Measurements from ENCODE around the gene SYMPK. TPM values are rescaled to one million over a fixed set of nuclear protein-coding genes. Genes with fewer than 3 reads are reported as not detected.

SYMPK gene
- total and polyA plus RNA-seq, 7 experiments from 2014 or later: 9.9 to 110 (median 84.2) TPM

GRCh38 chr19:45865269-45865948 is 2.5 kb upstream of the SYMPK start:
- Mint-ChIP-seq H3K9me3 (no peaks in the 10 kb centered on the region), H3K36me3 (peaks cover 0 to 1% (median 0%) of the 10 kb centered on the region in 5 donors), H3K4me1 (peaks cover 19 to 31% (median 25%) of the 10 kb centered on the region in 7 donors), H3K27ac (peak overlapping the region in 1 of 9 donors; percentile 21), H3K4me3 (peak overlapping the region in 5 of 10 donors; percentile 29 to 98 (median 39)), H3K27me3 (peaks cover 6 to 42% (median 21%) of the 10 kb centered on the region in 5 donors)
- Histone ChIP-seq H3K36me3 (ENCODE audit: control insufficient read depth in 2 of 3, insufficient read depth in 3 of 3, low read length in 3 of 3) (peaks cover 0 to 4% (median 0%) of the 10 kb centered on the region in 3 experiments), H3K27ac (ENCODE audit: low read depth, low read length) (no peak overlapping the region), H3K4me3 (ENCODE audit: low read length) (no peak overlapping the region), H3K4me1 (ENCODE audit: control insufficient read depth in 2 of 2, insufficient read depth in 2 of 2, low read length in 2 of 2) (peaks cover 12 to 15% of the 10 kb centered on the region in 2 donors), H3K27me3 (ENCODE audit: control insufficient read depth in 2 of 2, insufficient read depth in 2 of 2, low read length in 2 of 2) (peaks cover 0 to 4% of the 10 kb centered on the region in 2 donors), H3K9me3 (ENCODE audit: control insufficient read depth in 2 of 3, low read length in 3 of 3) (no peaks in the 10 kb centered on the region)
- DNase-seq: no peak
- intact Hi-C loops (cut with micrococcal nuclease): loop anchor here in 1 of 2 donors (10.0 kb wide), 1 partner anchor 989 kb away; the partner anchor contains the start of gene AP2S1
- ChIA-PET CTCF (no interaction called here), POLR2A (interaction anchor here (0.6 to 1.5 kb wide), 2 partner anchors 35 to 914 kb away, joined by 3 to 6 read pairs; no protein-coding TSS in a partner anchor)
- ATAC-seq: no peak

GRCh38 chr19:45864629-45865082 is 1.7 kb upstream of the SYMPK start:
- CTCF ChIA-PET: no interaction called here
- no peak overlapping the region for H3K27ac ChIP-seq (ENCODE audit: low read depth, low read length)
- no peak overlapping the region for H3K27ac Mint-ChIP-seq

GRCh38 chr19:45863840-45864628 is 1.1 kb upstream of the SYMPK start, which contains the start of gene FOXA3:
TSS of gene FOXA3 (plus strand) at chr19:45864326. CDS start at chr19:45864457, 131 bp downstream.
- peak within 1 kb of the TSS; percentile 90 to 100 (median 96) for H3K4me3 Mint-ChIP-seq
- peaks cover 19 to 31% (median 26%) of the 10 kb centered on the region in 7 donors for H3K4me1 Mint-ChIP-seq
- no peak within 1 kb of the TSS for H3K27ac ChIP-seq (ENCODE audit: low read depth, low read length)
- H3K27ac Mint-ChIP-seq: peak within 1 kb of the TSS; percentile 84 to 99 (median 95)
- DNase-seq (peak; percentile 26 to 79 (median 43)), ATAC-seq (peak; percentile 23)
- H3K27me3 Mint-ChIP-seq: peaks cover 6 to 42% (median 21%) of the 10 kb centered on the region in 5 donors
- H3K36me3 ChIP-seq (ENCODE audit: control insufficient read depth in 2 of 3, insufficient read depth in 3 of 3, low read length in 3 of 3): peaks cover 0 to 15% (median 3%) of the 10 kb centered on the region in 3 experiments
- H3K4me3 ChIP-seq (ENCODE audit: low read length): peak within 1 kb of the TSS; percentile 95
- POLR2A ChIA-PET: interaction anchor here (0.6 to 1.5 kb wide), 8 partner anchors 22 to 850 kb away, joined by 3 to 6 read pairs (median 5); partner anchors contain the start of genes IRF2BP1 and MYPOP
- H3K27me3 ChIP-seq (ENCODE audit: control insufficient read depth in 2 of 2, insufficient read depth in 2 of 2, low read length in 2 of 2): peaks cover 0 to 4% of the 10 kb centered on the region in 2 donors
- no peaks in the 10 kb centered on the region for H3K9me3 ChIP-seq (ENCODE audit: control insufficient read depth in 2 of 3, low read length in 3 of 3)
- peaks cover 0 to 3% (median 0%) of the 10 kb centered on the region in 11 donors for H3K9me3 Mint-ChIP-seq
- H3K4me1 ChIP-seq (ENCODE audit: control insufficient read depth in 2 of 2, insufficient read depth in 2 of 2, low read length in 2 of 2): peaks cover 12 to 15% of the 10 kb centered on the region in 2 donors
- CTCF ChIA-PET: interaction anchor here (0.6 to 2.2 kb wide), 8 partner anchors 18 to 95 kb away, joined by 3 to 8 read pairs (median 5); partner anchors contain the start of genes MYPOP and SIX5
- H3K36me3 Mint-ChIP-seq: peaks cover 0 to 4% (median 0%) of the 10 kb centered on the region in 5 donors
- intact Hi-C loops (cut with micrococcal nuclease): loop anchor here (1.0 to 10.0 kb wide), 20 partner anchors 22 to 1378 kb away; partner anchors contain the start of genes CCDC61 (in 2 of the 2), DMWD (in 2 of the 2), FBXO46 (in 2 of the 2) and IRF2BP1 (in 2 of the 2)

More at GRCh38 chr19:45864629-45865082, 1.7 kb upstream of the SYMPK start:
- Histone ChIP-seq H3K4me3 (ENCODE audit: low read length) (no peak overlapping the region), H3K36me3 (ENCODE audit: control insufficient read depth in 2 of 3, insufficient read depth in 3 of 3, low read length in 3 of 3) (peaks cover 0 to 10% (median under 1%) of the 10 kb centered on the region in 3 experiments), H3K4me1 (ENCODE audit: control insufficient read depth in 2 of 2, insufficient read depth in 2 of 2, low read length in 2 of 2) (peaks cover 12 to 15% of the 10 kb centered on the region in 2 donors), H3K27me3 (ENCODE audit: control insufficient read depth in 2 of 2, insufficient read depth in 2 of 2, low read length in 2 of 2) (peaks cover 0 to 4% of the 10 kb centered on the region in 2 donors), H3K9me3 (ENCODE audit: control insufficient read depth in 2 of 3, low read length in 3 of 3) (no peaks in the 10 kb centered on the region)
- H3K9me3 Mint-ChIP-seq: no peaks in the 10 kb centered on the region
- POLR2A ChIA-PET: interaction anchor here (0.6 to 1.5 kb wide), 2 partner anchors 36 to 914 kb away, joined by 3 to 6 read pairs; no protein-coding TSS in a partner anchor
- peaks cover 19 to 31% (median 25%) of the 10 kb centered on the region in 7 donors for H3K4me1 Mint-ChIP-seq
- H3K36me3 Mint-ChIP-seq: peaks cover 0 to 1% (median 0%) of the 10 kb centered on the region in 5 donors
- ATAC-seq (no peak), DNase-seq (no peak)
- intact Hi-C loops (cut with micrococcal nuclease): loop anchor here (5.0 to 10.0 kb wide), 6 partner anchors 47 to 1378 kb away; partner anchors contain the start of genes AP2S1 (in 1 of the 2), QPCTL (in 1 of the 2), RSPH6A (in 1 of the 2) and SNRPD2 (in 1 of the 2)
- peaks cover 6 to 42% (median 21%) of the 10 kb centered on the region in 5 donors for H3K27me3 Mint-ChIP-seq
- peak overlapping the region; percentile 34 to 98 (median 54) for H3K4me3 Mint-ChIP-seq

- no peaks in the 10 kb centered on the region for H3K9me3 ChIP-seq (ENCODE audit: control insufficient read depth in 2 of 3, low read length in 3 of 3)
- H3K4me3 ChIP-seq (ENCODE audit: low read length): peak overlapping the region; percentile 95
- H3K36me3 ChIP-seq (ENCODE audit: control insufficient read depth in 2 of 3, insufficient read depth in 3 of 3, low read length in 3 of 3): peaks cover 0 to 19% (median 3%) of the 10 kb centered on the region in 3 experiments
- ATAC-seq (no peak), DNase-seq (no peak)
- no peak overlapping the region for H3K27ac ChIP-seq (ENCODE audit: low read depth, low read length)
- H3K4me1 Mint-ChIP-seq: peaks cover 25 to 33% (median 31%) of the 10 kb centered on the region in 7 donors
- peaks cover 12 to 15% of the 10 kb centered on the region in 2 donors for H3K4me1 ChIP-seq (ENCODE audit: control insufficient read depth in 2 of 2, insufficient read depth in 2 of 2, low read length in 2 of 2)
- CTCF ChIA-PET: interaction anchor here (0.6 to 2.2 kb wide), 8 partner anchors 19 to 95 kb away, joined by 3 to 8 read pairs (median 6); partner anchors contain the start of genes IRF2BP1, MYPOP and SIX5
- peaks cover 0 to 4% of the 10 kb centered on the region in 2 donors for H3K27me3 ChIP-seq (ENCODE audit: control insufficient read depth in 2 of 2, insufficient read depth in 2 of 2, low read length in 2 of 2)
- intact Hi-C loops (cut with micrococcal nuclease): loop anchor here (1.0 to 10.0 kb wide), 20 partner anchors 23 to 1379 kb away; partner anchors contain the start of genes CCDC61 (in 2 of the 2), DMWD (in 2 of the 2), FBXO46 (in 2 of the 2) and IRF2BP1 (in 2 of the 2)
- peak overlapping the region; percentile 90 to 100 (median 96) for H3K4me3 Mint-ChIP-seq
- H3K27ac Mint-ChIP-seq: peak overlapping the region; percentile 84 to 99 (median 95)
- peaks cover 0 to 8% (median under 1%) of the 10 kb centered on the region in 5 donors for H3K36me3 Mint-ChIP-seq
- POLR2A ChIA-PET: interaction anchor here (0.5 to 1.3 kb wide), 8 partner anchors 23 to 851 kb away, joined by 3 to 6 read pairs (median 4); partner anchors contain the start of genes IRF2BP1 and MYPOP
- peaks cover 6 to 42% (median 21%) of the 10 kb centered on the region in 5 donors for H3K27me3 Mint-ChIP-seq
- H3K9me3 Mint-ChIP-seq: peaks cover 0 to 3% (median 0%) of the 10 kb centered on the region in 11 donors
Observed at GRCh38 chr19:45863335-45863839, 440 bp upstream of the SYMPK start.

- POLR2A ChIA-PET: interaction anchor here (1.3 kb wide), 1 partner anchor 852 kb away, joined by 3 read pairs; no protein-coding TSS in a partner anchor
- Histone ChIP-seq H3K4me1 (ENCODE audit: control insufficient read depth in 2 of 2, insufficient read depth in 2 of 2, low read length in 2 of 2) (peaks cover 12 to 15% of the 10 kb centered on the region in 2 donors), H3K4me3 (ENCODE audit: low read length) (peak overlapping the region; percentile 95), H3K27me3 (ENCODE audit: control insufficient read depth in 2 of 2, insufficient read depth in 2 of 2, low read length in 2 of 2) (peaks cover 0 to 4% of the 10 kb centered on the region in 2 donors), H3K27ac (ENCODE audit: low read depth, low read length) (peak overlapping the region; percentile 86), H3K36me3 (ENCODE audit: control insufficient read depth in 2 of 3, insufficient read depth in 3 of 3, low read length in 3 of 3) (peaks cover 0 to 26% (median 3%) of the 10 kb centered on the region in 3 experiments), H3K9me3 (ENCODE audit: control insufficient read depth in 2 of 3, low read length in 3 of 3) (no peaks in the 10 kb centered on the region)
- intact Hi-C loops (cut with micrococcal nuclease): loop anchor here (2.0 to 10.0 kb wide), 7 partner anchors 45 to 1380 kb away; partner anchors contain the start of genes AP2S1 (in 1 of the 2), DMWD (in 1 of the 2), QPCTL (in 1 of the 2) and RSPH6A (in 1 of the 2)
- peaks cover 0 to 9% (median 4%) of the 10 kb centered on the region in 5 donors for H3K36me3 Mint-ChIP-seq
- ATAC-seq: no peak
- H3K9me3 Mint-ChIP-seq: peaks cover 0 to 3% (median 0%) of the 10 kb centered on the region in 11 donors
- H3K4me3 Mint-ChIP-seq: peak overlapping the region; percentile 90 to 100 (median 96)
- CTCF ChIA-PET: interaction anchor here (2.2 kb wide), 1 partner anchor 94 kb away, joined by 5 read pairs; the partner anchor contains the start of gene SIX5
- peak overlapping the region; percentile 84 to 99 (median 95) for H3K27ac Mint-ChIP-seq
- H3K4me1 Mint-ChIP-seq: peaks cover 29 to 37% (median 36%) of the 10 kb centered on the region in 7 donors
- peak in 1 of 9 donors; percentile 32 for DNase-seq
- H3K27me3 Mint-ChIP-seq: peaks cover 6 to 37% (median 21%) of the 10 kb centered on the region in 5 donors
Observed at GRCh38 chr19:45862271-45862563, 730 bp downstream of the SYMPK start.
